Temporal lobe (tissue), 1 donor: Measurements from ENCODE around the gene MPPE1. TPM values are rescaled to one million over a fixed set of nuclear protein-coding genes. Genes with fewer than 3 reads are reported as not detected.

Source experiments
- total RNA-seq: library from RNA; depleted of rRNA; stranded (reverse); fragments of >200 nt; gene quantifications from one replicate; pipeline ENCODE4 v1.2.3, GENCODE V29; 2014

Gene MPPE1
- total RNA-seq, 1 donor from 2014 or later, result 15.5 TPM

Other genes with a start within 250 kb of the MPPE1 start
- gene GNAL, start 219.1 kb downstream of the MPPE1 start, total RNA-seq, result 80.6 TPM
- 38.8 TPM for gene CHMP1B, start 56.9 kb downstream of the MPPE1 start, total RNA-seq
- gene IMPA2, start 73.2 kb upstream of the MPPE1 start, total RNA-seq, result 3.7 TPM
- gene ANKRD62, start 185.5 kb upstream of the MPPE1 start, total RNA-seq, result not detected